B cell (primary cell): Measurements from ENCODE around the gene MESP2. TPM values are rescaled to one million over a fixed set of nuclear protein-coding genes. Genes with fewer than 3 reads are reported as not detected.

ENCODE experiments used
- ATAC-seq: fragments of 200-7000 bp; cut with Tn5 transposase; one replicate; pipeline ENCODE4 v1.10.0; 2021; ENCODE audit warnings: low read depth, mild to moderate bottlenecking, moderate number of reproducible peaks, moderate library complexity
- CTCF ChIA-PET: fragments of 350-600 bp; sonication (Branson Sonifier 250); formaldehyde crosslinking; loops from one replicate; lab custom pipeline; 2021; ENCODE audit warnings: antibody characterized with exemption, inconsistent platforms; lab: Charles Lee
- POLR2A ChIA-PET: fragments of 350-600 bp; sonication (Branson Sonifier 250); formaldehyde crosslinking; loops from one replicate; lab custom pipeline; 2021; ENCODE audit warnings: antibody characterized with exemption; lab: Charles Lee
- DNase-seq: peaks from one replicate; pipeline ENCODE4 v3.0.0; 2013
- H2AFZ ChIP-seq: 2 replicates; pipeline ENCODE4 v1.6.1; 2012; ENCODE audit warnings: mild to moderate bottlenecking, low read depth, low read length; ENCODE audit not compliant: insufficient read depth, poor library complexity, severe bottlenecking
- H3K27ac ChIP-seq, 2 donors: 1 replicate in 1 of 2; 2 replicates in 1 of 2; pipeline ENCODE4 v1.5.1; 2012 to 2013; ENCODE audit warnings: low read length in 2 of 2, mild to moderate bottlenecking in 2 of 2, moderate library complexity in 1 of 2
- H3K27me3 ChIP-seq, 4 experiments: fragments of 200-600 bp in 1 of 4; sonication (generic) in 1 of 4; replicated peaks in 1 of 4; 1 replicate in 2 of 4; 2 replicates in 2 of 4; pipeline versions ENCODE4 v1.6.1 to v1.7.0; 2013 to 2016; ENCODE audit warnings: low read length in 3 of 4, mild to moderate bottlenecking in 2 of 4, mixed read lengths in 1 of 4, moderate library complexity in 1 of 4; ENCODE audit not compliant: insufficient read depth in 4 of 4, control insufficient read depth in 3 of 4; ENCODE audit errors: control extremely low read depth in 1 of 4
- H3K36me3 ChIP-seq, 2 experiments: replicated peaks in 1 of 2; 1 replicate in 1 of 2; 2 replicates in 1 of 2; pipeline versions ENCODE4 v1.6.1 to v1.7.1; 2013; ENCODE audit warnings: low read length in 1 of 2; ENCODE audit not compliant: insufficient read depth in 2 of 2, control insufficient read depth in 1 of 2; ENCODE audit errors: control extremely low read depth in 1 of 2, extremely low read depth in 1 of 2
- H3K4me1 ChIP-seq, 2 donors: fragments of 200-600 bp in 1 of 2; sonication (generic) in 1 of 2; 1 replicate in 1 of 2; 2 replicates in 1 of 2; pipeline versions ENCODE4 v1.5.1 to v1.6.1; 2013 to 2017; ENCODE audit warnings: low read length in 2 of 2; ENCODE audit not compliant: control insufficient read depth in 2 of 2, insufficient read depth in 2 of 2
- H3K4me2 ChIP-seq: replicated peaks from 2 replicates; pipeline ENCODE3; 2012; ENCODE audit warnings: mild to moderate bottlenecking, low read depth, low read length; ENCODE audit not compliant: poor library complexity, severe bottlenecking
- H3K4me3 ChIP-seq, 5 experiments: fragments of 200-600 bp in 1 of 5; sonication (generic) in 1 of 5; 1 replicate in 3 of 5; 2 replicates in 2 of 5; pipeline versions ENCODE4 v1.5.1 to v1.7.0; 2011 to 2016; ENCODE audit warnings: low read length in 4 of 5, mild to moderate bottlenecking in 4 of 5, low read depth in 2 of 5, control low read depth in 1 of 5, moderate library complexity in 1 of 5; ENCODE audit not compliant: insufficient read depth in 1 of 5; ENCODE audit errors: control extremely low read depth in 1 of 5, extremely low read depth in 1 of 5
- H3K79me2 ChIP-seq: fragments of 200-600 bp; sonication (generic); one replicate; pipeline ENCODE4 v1.6.0; 2016; ENCODE audit warnings: low read length; ENCODE audit not compliant: control insufficient read depth, insufficient read depth
- H3K9ac ChIP-seq: fragments of 200-600 bp; sonication (generic); 2 replicates; pipeline ENCODE4 v1.6.1; 2017; ENCODE audit warnings: mild to moderate bottlenecking, low read length, moderate library complexity
- H3K9me3 ChIP-seq, 3 donors: one replicate each; pipeline versions ENCODE4 v1.6.1 to v1.7.1; 2013; ENCODE audit warnings: low read length in 2 of 3; ENCODE audit not compliant: control insufficient read depth in 2 of 3, insufficient read depth in 1 of 3; ENCODE audit errors: control extremely low read depth in 1 of 3
- H4K20me1 ChIP-seq: 2 replicates; pipeline ENCODE4 v1.6.0; 2012; ENCODE audit warnings: mild to moderate bottlenecking, low read length; ENCODE audit not compliant: insufficient read depth, control insufficient read depth, poor library complexity, severe bottlenecking
- H3K27ac Mint-ChIP-seq: one replicate; pipeline ENCODE4 v1.8.0; 2021; ENCODE audit warnings: mixed read lengths
- H3K27me3 Mint-ChIP-seq: one replicate; pipeline ENCODE4 v1.8.0; 2021; ENCODE audit warnings: mixed read lengths
- H3K4me1 Mint-ChIP-seq: one replicate; pipeline ENCODE4 v1.8.0; 2021; ENCODE audit warnings: mixed read lengths
- H3K4me3 Mint-ChIP-seq: one replicate; pipeline ENCODE4 v1.8.0; 2021; ENCODE audit warnings: mixed read lengths
- H3K9me3 Mint-ChIP-seq: one replicate; pipeline ENCODE4 v1.8.0; 2022; ENCODE audit warnings: mixed read lengths; ENCODE audit not compliant: insufficient read depth
- CTCF ChIP-seq: fragments of 200-600 bp; IDR thresholded peaks from one replicate; pipeline ENCODE4 v1.8.0; 2022; ENCODE audit warnings: antibody characterized with exemption, mild to moderate bottlenecking
- EZH2 ChIP-seq: IDR thresholded peaks from 2 replicates; pipeline ENCODE4 v1.6.1; 2012; ENCODE audit warnings: borderline replicate concordance, low read depth, mild to moderate bottlenecking, moderate library complexity, low read length; ENCODE audit not compliant: insufficient read depth, poor library complexity, severe bottlenecking
- WGBS: methylation state at CpG from one replicate; pipeline ENCODE4 v1.1.5; 2013; ENCODE audit warnings: missing lambda C conversion rate; ENCODE audit not compliant: insufficient coverage; 5-methylcytosine and 5-hydroxymethylcytosine counted together
- intact Hi-C: fragments of 100-400 bp; cut with micrococcal nuclease; formaldehyde crosslinking; loops from one replicate; pipeline ENCODE4 v1.10.0; 2022
- polyA plus RNA-seq: library from polyadenylated mRNA; depleted of rRNA; stranded (reverse); fragments of >200 nt; gene quantifications from 2 replicates; pipeline ENCODE4 v1.2.3, GENCODE V29; 2012
- total RNA-seq, 2 donors: library from RNA; stranded (reverse); fragments of 120-200 nt in 1 of 2; gene quantifications; 1 replicate in 1 of 2; 2 replicates in 1 of 2; pipeline versions ENCODE4 v1.2.3 to v1.2.4, GENCODE V29; 2013 to 2022

Gene MESP2
- total and polyA plus RNA-seq, 2 donors (not counting 1 experiment from before 2014, with no cell fraction given): not detected

- Mint-ChIP-seq H3K27me3 (peaks cover 19% of the 10 kb centered on the region), H3K27ac (peak within 1 kb of the TSS; percentile 53)
These were observed 25.3 kb upstream of the MESP2 start, which contains the start of gene MESP1 for GRCh38 chr15:89750560-89751542. TSS of gene MESP1 (minus strand) at chr15:89751249. CDS start at chr15:89751231, 18 bp downstream.

More at GRCh38 chr15:89750560-89751542, 25.3 kb upstream of the MESP2 start, which contains the start of gene MESP1:
- no peaks in the 10 kb centered on the region for H3K9me3 Mint-ChIP-seq
- peak; percentile 77 for TF ChIP-seq CTCF
- no peak for TF ChIP-seq EZH2
- ChIA-PET CTCF (interaction anchor here (1.0 to 5.6 kb wide), 6 partner anchors 10 to 335 kb away, joined by 3 to 27 read pairs (median 12); no protein-coding TSS in a partner anchor), POLR2A (interaction anchor here (0.7 kb wide), 1 partner anchor 143 kb away, joined by 4 read pairs; the partner anchor contains the start of gene AP3S2)
- 3% methylated on average over 114 of the region's 114 CpGs for WGBS
- H3K9me3 ChIP-seq: no peaks in the 10 kb centered on the region
- H3K4me1 ChIP-seq: peaks cover 11 to 13% of the 10 kb centered on the region in 2 donors
- peaks cover 0 to 10% (median 4%) of the 10 kb centered on the region in 4 experiments for H3K27me3 ChIP-seq
- ATAC-seq (peak; percentile 96), DNase-seq (peak; percentile 93)
- peak within 1 kb of the TSS; percentile 93 for H3K4me2 ChIP-seq
- no peaks in the 10 kb centered on the region for H4K20me1 ChIP-seq
- H3K4me1 Mint-ChIP-seq: peaks cover 6% of the 10 kb centered on the region
- H3K4me3 ChIP-seq: peak within 1 kb of the TSS in 4 of 5 experiments; percentile 38 to 75 (median 63)
- no peaks in the 10 kb centered on the region for H3K36me3 ChIP-seq
- H3K79me2 ChIP-seq: no peaks in the 10 kb centered on the region
- H3K9ac ChIP-seq: peak within 1 kb of the TSS; percentile 79
- peak within 1 kb of the TSS; percentile 84 for H3K4me3 Mint-ChIP-seq
- H3K27ac ChIP-seq: peak within 1 kb of the TSS in 1 of 2 donors; percentile 39
- peak within 1 kb of the TSS; percentile 97 for H2AFZ ChIP-seq
- intact Hi-C loops: loop anchor here (1.0 to 2.0 kb wide), 2 partner anchors 26 to 308 kb away; partner anchors contain the start of gene MESP2
